ENCODE results near the gene CUEDC2. TPM values are rescaled to one million over a fixed set of nuclear protein-coding genes. Genes with fewer than 3 reads are reported as not detected.

Gene CUEDC2
- 10 to 100 TPM; 35.0 to 43.0 (median 37.7) TPM for total RNA-seq
- 22.6 TPM for total RNA-seq (2013)

- no peak for TF ChIP-seq CTCF (IDR thresholded peaks at IDR 0.05)
- no peaks in the 10 kb centered on the region for H3K9me3 ChIP-seq (ENCODE audit: control insufficient read depth, insufficient read depth, low read length)
- no peaks in the 10 kb centered on the region for H3K27me3 Mint-ChIP-seq (ENCODE audit: low read depth in 2 of 2)
- intact Hi-C loops (cut with micrococcal nuclease) = loop anchor here (1.0 to 2.0 kb wide), 5 partner anchors 11 to 300 kb away; partner anchors contain the start of genes ACTR1A and SUFU
- under 1% methylated on average over 48 of the region's 52 CpGs for WGBS (ENCODE audit: insufficient coverage)
- ATAC-seq (peak; percentile 94 to 97 (median 96)), DNase-seq (peak; percentile 95 to 96)
- H3K27ac Mint-ChIP-seq = peak within 1 kb of the TSS; percentile 86 to 91
- peak within 1 kb of the TSS; percentile 63 for H3K27ac ChIP-seq (ENCODE audit: low read length)
- H3K4me3 Mint-ChIP-seq = peak within 1 kb of the TSS; percentile 97
- H3K27me3 ChIP-seq (ENCODE audit: control insufficient read depth, insufficient read depth, low read length) = no peaks in the 10 kb centered on the region
- no peaks in the 10 kb centered on the region for H3K36me3 ChIP-seq (ENCODE audit: control insufficient read depth, insufficient read depth, low read length)
- peaks cover 56 to 57% of the 10 kb centered on the region in 2 donors for H3K4me1 Mint-ChIP-seq
- no peaks in the 10 kb centered on the region for H3K9me3 Mint-ChIP-seq
- H3K4me3 ChIP-seq (ENCODE audit: low read length) = peak within 1 kb of the TSS; percentile 99
- H3K4me1 ChIP-seq (ENCODE audit: control insufficient read depth, insufficient read depth, low read length) = peaks cover 56% of the 10 kb centered on the region
- H3K36me3 Mint-ChIP-seq = no peaks in the 10 kb centered on the region
Observed at GRCh38 chr10:102432162-102432950, at the start of gene CUEDC2. Gene CUEDC2 (minus strand): TSS chr10:102432574. CDS start chr10:102425188, 7,386 bp downstream.

GRCh38 chr10:102480396-102480795, 48.0 kb upstream of the CUEDC2 start:
- Histone ChIP-seq H3K27me3 (ENCODE audit: control insufficient read depth, insufficient read depth, low read length) (no peaks in the 10 kb centered on the region), H3K4me3 (ENCODE audit: low read length) (no peak overlapping the region), H3K4me1 (ENCODE audit: control insufficient read depth, insufficient read depth, low read length) (peaks cover 7% of the 10 kb centered on the region), H3K9me3 (ENCODE audit: control insufficient read depth, insufficient read depth, low read length) (no peaks in the 10 kb centered on the region), H3K27ac (ENCODE audit: low read length) (no peak overlapping the region), H3K36me3 (ENCODE audit: control insufficient read depth, insufficient read depth, low read length) (peaks cover 54% of the 10 kb centered on the region)
- Mint-ChIP-seq H3K27me3 (ENCODE audit: low read depth in 2 of 2) (no peaks in the 10 kb centered on the region), H3K4me1 (peaks cover 6% of the 10 kb centered on the region in 2 donors), H3K4me3 (no peak overlapping the region), H3K36me3 (no peaks in the 10 kb centered on the region), H3K27ac (peak overlapping the region in 1 of 2 donors; percentile 81), H3K9me3 (no peaks in the 10 kb centered on the region)
- ATAC-seq (no peak), DNase-seq (no peak)
- 95% methylated on average over 9 of the region's 9 CpGs for WGBS (ENCODE audit: insufficient coverage)
- intact Hi-C loops (cut with micrococcal nuclease) = no loop called here
- TF ChIP-seq CTCF (IDR thresholded peaks at IDR 0.05) = no peak

- Histone ChIP-seq H3K36me3 (ENCODE audit: control insufficient read depth, insufficient read depth, low read length) (peaks cover 47% of the 10 kb centered on the region), H3K27me3 (ENCODE audit: control insufficient read depth, insufficient read depth, low read length) (no peaks in the 10 kb centered on the region), H3K27ac (ENCODE audit: low read length) (no peak overlapping the region), H3K9me3 (ENCODE audit: control insufficient read depth, insufficient read depth, low read length) (no peaks in the 10 kb centered on the region), H3K4me3 (ENCODE audit: low read length) (no peak overlapping the region), H3K4me1 (ENCODE audit: control insufficient read depth, insufficient read depth, low read length) (peaks cover 7% of the 10 kb centered on the region)
- no peaks in the 10 kb centered on the region for H3K36me3 Mint-ChIP-seq
- TF ChIP-seq CTCF (IDR thresholded peaks at IDR 0.05) = no peak
- peak overlapping the region; percentile 81 to 85 for H3K27ac Mint-ChIP-seq
- ATAC-seq = no peak
- no peaks in the 10 kb centered on the region for H3K27me3 Mint-ChIP-seq (ENCODE audit: low read depth in 2 of 2)
- intact Hi-C loops (cut with micrococcal nuclease) = loop anchor here (1.0 to 10.0 kb wide), 3 partner anchors 85 to 325 kb away; partner anchors contain the start of gene NOLC1
- no peak overlapping the region for H3K4me3 Mint-ChIP-seq
- peaks cover 6% of the 10 kb centered on the region in 2 donors for H3K4me1 Mint-ChIP-seq
- DNase-seq = no peak
- H3K9me3 Mint-ChIP-seq = no peaks in the 10 kb centered on the region
Observed at GRCh38 chr10:102479651-102480050, 47.3 kb upstream of the CUEDC2 start.
